HG02884 (cell line): ENCODE results near the gene HABP4.

Experiments
- ATAC-seq: cut with Tn5 transposase; IDR thresholded peaks from one replicate; pipeline ENCODE4 v1.9.1; 2021; ENCODE audit warnings: mild to moderate bottlenecking, moderate library complexity; ENCODE audit not compliant: unreplicated experiment

The HABP4 gene

GRCh38 chr9:96435345-96435744 is 14.6 kb upstream of the HABP4 start:
- no peak for ATAC-seq

GRCh38 chr9:96436063-96436455 is 13.9 kb upstream of the HABP4 start:
- no peak for ATAC-seq

DNA sequence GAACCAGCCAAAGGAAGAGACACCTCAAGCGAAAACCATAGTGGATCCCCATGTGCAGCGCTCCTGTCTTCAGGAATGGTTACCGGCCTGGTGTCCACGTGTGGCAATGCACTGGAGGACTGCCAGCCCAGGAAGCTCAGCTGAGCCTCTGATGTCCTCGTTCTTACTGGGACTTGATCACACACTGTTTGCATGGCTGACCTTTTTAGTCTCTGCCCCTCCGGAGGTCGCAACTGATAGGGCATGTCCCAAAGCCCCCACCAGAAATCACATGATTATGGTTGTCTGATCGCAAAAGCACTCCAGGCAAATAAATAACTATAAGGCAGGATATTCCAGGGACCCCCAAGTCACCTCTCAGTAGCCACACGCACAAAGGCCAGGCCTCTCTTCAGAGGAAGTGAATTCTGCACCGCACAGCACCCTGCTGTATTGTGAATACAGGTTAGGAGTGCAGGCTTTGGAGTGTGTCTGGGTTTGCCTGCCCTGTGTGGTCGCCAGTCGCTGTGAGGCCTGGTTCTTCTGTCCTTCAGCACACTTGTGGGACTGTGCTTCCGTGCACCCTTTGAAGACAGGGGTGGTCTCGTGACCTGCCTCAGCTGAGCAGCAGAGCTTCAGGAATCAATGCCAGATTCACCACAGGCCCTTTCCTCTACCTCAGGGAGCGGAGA is 13.4 kb upstream of the HABP4 start:
- ATAC-seq = no peak

DNA sequence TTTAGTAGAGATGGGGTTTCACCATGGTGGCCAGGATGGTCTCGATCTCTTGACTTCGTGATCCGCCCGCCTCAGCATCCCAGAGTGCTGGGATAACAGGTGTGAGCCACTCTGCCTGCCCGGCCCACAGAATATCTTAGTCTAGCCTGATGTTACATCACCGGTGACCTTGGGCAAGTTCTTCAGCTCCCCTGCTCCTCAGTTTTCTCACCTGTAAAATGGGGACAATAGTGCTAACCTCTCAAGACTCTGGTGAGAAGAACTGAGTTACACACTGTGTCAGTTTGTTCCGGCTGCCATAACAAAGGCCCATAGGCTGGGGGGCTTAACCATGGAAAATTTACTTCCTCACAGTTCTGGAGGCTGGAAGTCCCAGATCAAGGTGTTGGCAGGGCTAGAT is 12.5 kb upstream of the HABP4 start:
- no peak for ATAC-seq

DNA sequence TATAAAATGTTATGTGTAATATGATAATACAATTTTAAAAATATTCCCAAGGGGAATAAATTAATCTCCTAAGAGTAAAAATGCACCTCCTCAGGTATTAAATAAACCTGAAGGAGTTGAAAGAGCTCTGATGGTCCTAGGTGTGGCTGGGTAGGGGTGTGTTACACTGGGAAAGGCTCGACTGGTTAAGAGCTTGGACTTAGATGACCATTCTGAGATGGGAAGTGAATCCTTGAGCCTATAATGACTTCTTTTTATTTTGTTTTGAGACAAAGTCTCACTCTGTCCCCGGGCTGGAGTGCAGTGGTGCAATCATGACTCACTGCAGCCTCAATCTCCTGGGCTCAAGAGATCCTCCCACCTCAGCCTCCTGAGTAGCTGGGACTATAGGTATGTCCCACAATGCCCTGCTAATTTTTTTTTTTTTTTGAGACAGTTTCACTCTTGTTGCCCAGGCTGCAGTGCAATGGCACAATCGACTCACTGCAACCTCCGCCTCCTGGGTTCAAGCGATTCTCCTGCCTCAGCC is 9.2 kb upstream of the HABP4 start:
- no peak for ATAC-seq

DNA sequence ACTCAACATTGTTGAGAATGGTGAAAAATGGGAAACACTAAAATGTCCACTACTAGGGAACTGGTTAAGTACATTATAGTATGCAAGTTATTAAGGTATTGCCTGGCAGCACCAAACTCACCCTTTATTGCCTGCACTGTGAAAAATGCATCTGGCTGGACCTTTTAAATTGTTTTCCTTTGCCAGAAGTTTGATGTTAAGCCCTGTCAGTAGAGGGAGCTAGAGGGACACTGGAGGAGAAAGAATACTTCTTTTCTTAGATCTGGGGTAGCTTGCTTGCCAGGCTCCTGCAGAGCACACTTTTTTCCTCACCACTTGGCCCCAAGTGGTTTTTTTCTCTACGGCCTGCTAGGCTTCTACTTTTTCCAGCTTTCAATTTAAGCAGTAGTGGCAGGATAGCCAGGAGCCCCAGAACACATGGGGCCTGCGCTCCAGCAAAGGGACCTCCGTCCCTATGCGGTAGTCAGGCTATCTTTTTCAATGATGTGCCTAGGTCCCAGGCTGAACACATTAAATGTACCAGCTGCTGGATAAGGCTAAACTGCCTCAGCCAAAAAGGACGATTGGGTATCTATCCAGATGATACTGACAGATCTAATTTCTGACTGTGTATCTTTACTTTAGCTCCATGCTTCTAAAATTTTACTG is 8.0 kb upstream of the HABP4 start:
- ATAC-seq = no peak

DNA sequence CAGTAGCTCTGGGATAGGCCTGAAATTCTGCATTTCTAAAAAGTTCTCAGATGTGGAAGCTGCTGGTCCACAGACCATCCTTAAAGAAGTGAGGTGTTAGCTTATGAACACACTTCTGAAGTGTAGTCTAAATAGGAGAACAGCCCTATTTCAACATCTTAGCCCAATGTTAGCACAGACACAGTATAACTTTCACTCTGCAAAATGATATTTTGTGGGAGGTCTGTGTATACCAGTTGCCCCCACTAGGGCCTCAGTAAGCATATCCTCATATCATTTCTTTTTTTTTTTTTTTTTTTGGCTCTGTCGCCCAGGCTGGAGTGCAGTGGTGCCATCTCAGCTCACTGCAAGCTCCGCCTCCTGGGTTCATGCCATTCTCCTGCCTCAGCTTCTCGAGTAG is 7.5 kb upstream of the HABP4 start:
- ATAC-seq = no peak

DNA sequence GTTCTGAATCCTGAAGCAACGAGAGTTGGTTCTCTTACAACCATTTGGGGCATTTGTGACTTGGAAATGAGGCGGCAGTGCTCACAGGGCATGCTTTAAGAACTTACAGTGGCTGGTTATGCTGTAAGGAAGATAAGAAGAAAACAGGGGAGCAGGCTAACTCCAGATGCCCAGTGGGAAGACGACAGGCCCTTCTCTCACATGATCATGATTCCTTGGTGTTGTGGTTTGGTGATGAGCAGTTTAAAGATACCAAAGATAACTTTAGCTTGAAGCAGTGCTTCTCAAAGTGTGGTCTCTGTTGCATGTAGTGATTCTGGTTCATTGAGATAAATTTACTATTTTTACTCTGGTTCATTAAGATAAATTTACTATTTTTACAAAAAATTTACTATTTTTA is 2.6 kb upstream of the HABP4 start:
- no peak for ATAC-seq

- ATAC-seq = no peak
Measured at GRCh38 chr9:96448546-96449170, 1.3 kb upstream of the HABP4 start.

- peak; percentile 12 for ATAC-seq
Measured at GRCh38 chr9:96449523-96449844, 485 bp upstream of the HABP4 start.

- no peak for ATAC-seq
Measured at GRCh38 chr9:96450613-96451528, 902 bp downstream of the HABP4 start.

GRCh38 chr9:96453625-96454024 is 3.7 kb downstream of the HABP4 start:
- ATAC-seq = no peak

- no peak for ATAC-seq
Measured at GRCh38 chr9:96457266-96457665, 7.3 kb downstream of the HABP4 start.

DNA sequence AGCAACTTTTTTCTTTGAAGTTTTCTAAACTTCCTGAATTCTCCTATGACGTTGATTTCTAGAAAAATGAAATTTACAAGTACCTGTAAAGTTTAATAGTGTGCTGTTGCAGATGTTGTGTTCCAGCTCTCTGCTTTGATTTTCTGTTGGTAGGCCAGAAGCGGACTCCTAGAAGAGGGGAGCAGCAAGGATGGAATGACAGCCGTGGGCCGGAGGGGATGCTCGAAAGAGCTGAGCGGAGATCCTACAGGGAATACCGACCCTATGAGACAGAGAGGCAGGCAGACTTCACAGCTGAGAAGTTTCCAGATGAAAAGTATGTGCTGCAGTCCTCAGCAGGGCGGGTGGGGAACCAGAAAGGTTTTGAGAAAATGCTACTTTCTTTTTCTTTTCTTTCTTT is 8.3 kb downstream of the HABP4 start:
- ATAC-seq = no peak

GRCh38 chr9:96459268-96460007 is 9.5 kb downstream of the HABP4 start:
- no peak for ATAC-seq

- ATAC-seq = no peak
Measured at GRCh38 chr9:96460470-96460869, 10.5 kb downstream of the HABP4 start.

DNA sequence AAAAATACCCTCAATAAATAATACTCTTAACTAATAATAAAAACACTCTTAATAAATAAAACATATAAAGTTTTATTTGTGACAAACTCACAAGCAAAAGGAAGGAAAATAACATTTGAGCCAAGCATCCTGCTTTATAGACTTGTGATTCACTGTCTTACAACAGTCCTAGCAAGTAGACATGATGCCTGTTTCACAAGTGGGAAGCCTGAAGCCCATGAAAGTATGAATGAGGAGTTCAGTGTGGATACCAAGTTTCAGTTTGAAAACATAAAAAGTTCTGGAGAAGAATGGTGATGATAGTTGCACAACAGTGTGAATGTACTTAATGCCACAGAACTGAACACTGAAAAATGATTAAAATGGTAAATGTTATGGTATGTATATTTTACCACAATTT is 10.9 kb downstream of the HABP4 start:
- no peak for ATAC-seq

GRCh38 chr9:96461336-96461735 is 11.4 kb downstream of the HABP4 start:
- no peak for ATAC-seq

DNA sequence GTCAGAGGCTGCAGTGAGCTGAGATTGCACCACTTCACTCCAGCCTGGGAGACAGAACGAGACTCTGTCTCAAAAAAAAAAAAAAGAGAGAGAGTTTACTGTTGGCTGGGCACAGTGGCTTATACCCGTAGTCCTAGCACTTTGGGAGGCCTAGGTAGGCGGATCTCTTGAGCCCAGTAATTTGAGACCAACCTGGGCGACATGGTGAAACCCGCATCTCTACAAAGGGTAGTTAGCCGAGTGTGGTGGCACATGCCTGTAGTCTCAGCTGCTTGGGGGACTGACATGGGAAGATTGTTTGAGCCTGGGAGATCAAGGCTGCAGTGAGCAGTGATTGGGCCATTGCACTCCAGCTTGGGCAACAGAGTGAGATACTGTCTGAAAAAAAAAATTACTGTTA is 12.6 kb downstream of the HABP4 start:
- no peak for ATAC-seq

DNA sequence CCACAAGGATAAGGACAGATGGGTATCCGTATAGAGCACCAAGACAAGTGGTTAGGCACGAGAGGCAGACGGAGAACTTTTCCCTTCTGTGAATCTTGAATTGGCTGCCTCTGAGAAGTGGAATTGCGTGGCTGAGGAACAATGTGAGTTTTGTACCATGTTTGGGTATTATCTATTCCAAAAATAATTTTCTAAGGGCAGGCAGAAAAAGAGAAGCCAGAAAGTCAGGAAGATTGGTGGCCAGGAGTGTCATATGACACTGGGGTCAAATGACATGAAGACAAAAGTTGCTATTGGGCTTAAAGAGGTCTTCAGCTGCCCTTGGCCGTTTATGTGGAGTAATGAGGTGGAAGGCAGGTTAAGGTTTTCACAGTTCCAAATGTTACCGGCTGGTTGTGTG is 14.5 kb downstream of the HABP4 start:
- ATAC-seq = no peak

GRCh38 chr9:96467784-96468183 is 17.8 kb downstream of the HABP4 start:
- ATAC-seq = no peak
